NCI-H2196 treated with DMSO at 0.1 percent for 48 hours (cell line): ENCODE measurements around the gene SLC22A1.
"Not testable (repeated sequence)": the region's sequence is repeated elsewhere in the genome, so short reads cannot be mapped to it uniquely, and the experiment has no call there.

Source experiments
- DNase-seq: peaks from one replicate; lab custom pipeline; 2025; ENCODE audit not compliant: unreplicated experiment; lab: John Stamatoyannopoulos, UW

The SLC22A1 gene

GRCh38 chr6:160093061-160093460 is 28.6 kb upstream of the SLC22A1 start:
- DNase-seq, result no peak

- DNase-seq, result no peak
Measured at GRCh38 chr6:160093946-160094345, 27.7 kb upstream of the SLC22A1 start.

GRCh38 chr6:160095146-160095845 is 26.3 kb upstream of the SLC22A1 start:
- DNase-seq, result no peak

DNA sequence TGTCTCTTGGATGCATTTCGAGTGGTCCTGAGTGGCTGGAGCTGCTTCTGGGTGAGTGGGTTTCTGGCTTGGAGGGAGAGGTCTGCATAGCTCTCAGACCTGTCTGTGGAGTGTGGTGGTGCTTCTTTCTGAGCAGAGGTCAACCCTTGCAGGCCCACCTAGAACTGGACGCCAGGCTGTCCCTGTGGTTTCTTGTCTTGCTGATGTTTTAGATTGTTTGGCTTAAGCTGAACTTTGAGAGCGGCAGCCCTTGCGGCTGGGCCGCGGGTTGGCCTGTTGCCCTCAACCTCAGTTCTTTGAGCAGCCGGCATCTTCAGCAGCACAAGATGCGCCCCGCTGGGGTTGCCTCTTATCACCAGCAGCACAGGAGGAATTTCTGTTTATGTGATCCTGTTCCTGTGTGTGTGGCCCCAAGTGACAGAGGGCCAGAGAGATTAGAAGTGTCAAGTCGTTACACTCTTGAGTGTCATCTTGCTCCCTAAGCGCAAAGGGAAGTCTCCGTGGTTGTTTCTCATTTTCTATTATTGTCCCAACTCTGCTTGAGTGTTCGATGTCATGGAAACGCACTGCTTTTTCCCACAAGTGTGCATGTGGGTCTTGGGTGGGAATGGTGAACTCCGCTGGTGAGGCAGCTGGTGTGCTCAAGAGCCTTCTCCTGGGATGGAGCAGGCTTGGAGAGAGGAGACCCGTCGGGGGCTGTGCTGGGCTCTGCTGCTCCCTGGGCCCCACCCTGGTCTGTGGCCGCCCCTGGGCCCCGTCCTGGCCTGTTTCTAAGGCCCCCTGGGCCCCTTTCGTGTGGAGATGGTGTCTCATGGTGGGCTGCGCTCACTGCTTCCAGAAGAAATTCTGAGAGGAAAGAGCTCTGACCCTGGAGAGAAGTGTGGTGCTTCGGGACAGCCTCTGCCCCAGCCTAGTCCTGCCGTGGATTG is 20.1 kb upstream of the SLC22A1 start:
- no peak for DNase-seq

GRCh38 chr6:160102399-160102798 is 19.2 kb upstream of the SLC22A1 start:
- DNase-seq, result no peak

GRCh38 chr6:160102956-160103824 is 18.4 kb upstream of the SLC22A1 start:
- DNase-seq, result no peak

DNA sequence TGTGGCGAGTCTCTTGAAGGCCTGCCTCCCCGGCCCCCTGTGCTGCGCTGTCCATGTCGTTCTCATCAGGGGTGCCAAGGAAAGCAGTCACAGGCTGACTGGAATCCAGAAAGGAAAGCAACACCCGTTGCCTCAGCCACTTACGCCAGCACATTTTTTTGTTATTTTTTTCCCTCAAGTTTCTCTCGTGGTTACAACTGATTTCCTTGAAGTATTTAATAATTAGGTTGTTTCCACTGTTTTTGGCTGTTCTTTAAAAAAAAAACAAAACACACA is 17.9 kb upstream of the SLC22A1 start:
- no peak for DNase-seq

GRCh38 chr6:160104821-160105517 is 16.6 kb upstream of the SLC22A1 start:
- DNase-seq, result no peak

- DNase-seq, result no peak
Measured at GRCh38 chr6:160106010-160106409, 15.6 kb upstream of the SLC22A1 start.

DNA sequence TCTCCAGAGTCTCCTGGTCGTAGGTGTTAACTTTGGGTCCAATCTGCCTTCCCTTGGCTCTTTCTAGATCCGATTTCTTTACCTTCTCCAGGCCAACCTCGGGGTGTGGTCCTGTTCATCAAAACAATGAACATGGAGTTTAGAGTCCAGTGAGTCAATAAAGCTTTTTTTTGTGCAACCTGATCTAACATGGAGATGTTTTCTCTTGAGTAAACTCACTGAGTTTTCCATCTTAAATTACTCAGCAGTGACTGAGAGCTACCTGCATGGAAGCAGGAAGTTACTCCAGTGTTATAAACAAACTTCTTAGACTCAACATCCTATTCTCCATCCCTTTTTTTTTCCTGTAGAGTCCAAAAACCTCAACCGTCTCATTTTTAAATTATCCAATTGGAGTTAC is 14.9 kb upstream of the SLC22A1 start:
- no peak for DNase-seq

- DNase-seq, result no peak
Measured at GRCh38 chr6:160108077-160108476, 13.5 kb upstream of the SLC22A1 start.

DNA sequence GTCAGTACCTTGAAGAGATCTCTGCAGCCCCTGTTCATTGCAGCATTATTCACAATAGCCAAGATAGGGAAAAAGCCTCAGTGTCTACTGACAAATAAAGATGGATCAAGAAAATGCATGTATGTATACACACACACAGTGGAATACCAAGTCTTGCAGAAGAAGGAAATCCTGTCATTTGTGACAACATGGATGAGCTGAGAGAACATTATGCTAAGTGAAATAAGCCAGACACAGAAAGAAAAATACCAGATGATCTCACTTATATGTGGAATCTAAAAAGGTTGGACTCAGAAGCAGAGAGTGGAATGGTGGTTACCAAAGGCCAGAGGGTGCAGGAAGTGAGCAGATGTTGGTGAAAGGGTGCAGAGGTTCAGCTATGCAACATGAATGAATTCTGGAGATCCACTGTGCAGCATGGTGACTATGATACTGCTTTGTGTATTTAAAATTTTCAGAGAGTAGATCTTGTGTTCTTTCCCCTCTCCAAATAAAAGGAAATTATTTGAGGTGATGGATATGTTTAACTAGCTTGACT is 11.0 kb upstream of the SLC22A1 start:
- no peak for DNase-seq

GRCh38 chr6:160111806-160112205 is 9.8 kb upstream of the SLC22A1 start:
- DNase-seq, result no peak

- no peak for DNase-seq
Measured at GRCh38 chr6:160112628-160113299, 8.9 kb upstream of the SLC22A1 start.

GRCh38 chr6:160114536-160114935 is 7.1 kb upstream of the SLC22A1 start:
- DNase-seq, result not testable (repeated sequence)

- no peak for DNase-seq
Measured at GRCh38 chr6:160115421-160115820, 6.2 kb upstream of the SLC22A1 start.

DNA sequence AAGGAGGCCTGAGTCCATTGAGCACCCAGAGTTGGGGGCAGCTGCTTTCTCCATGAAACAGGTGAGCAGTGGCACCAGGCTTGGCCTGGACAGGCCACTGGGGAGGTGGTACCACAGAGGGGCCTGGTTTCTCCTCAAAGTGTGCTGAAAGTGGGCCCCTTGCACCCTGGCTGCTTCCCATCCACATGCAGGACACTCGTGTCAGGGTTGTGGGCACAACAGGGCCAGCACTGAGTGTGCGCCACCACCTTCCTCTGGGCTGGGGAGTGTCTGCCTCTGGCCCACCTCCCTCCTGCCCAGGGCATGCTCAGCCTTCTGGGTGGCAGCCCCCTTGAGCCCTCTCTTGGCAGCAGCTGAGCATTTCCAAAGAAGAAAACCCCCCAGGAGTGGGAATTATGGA is 5.2 kb upstream of the SLC22A1 start:
- no peak for DNase-seq

GRCh38 chr6:160117137-160117536 is 4.5 kb upstream of the SLC22A1 start:
- DNase-seq, result no peak

DNA sequence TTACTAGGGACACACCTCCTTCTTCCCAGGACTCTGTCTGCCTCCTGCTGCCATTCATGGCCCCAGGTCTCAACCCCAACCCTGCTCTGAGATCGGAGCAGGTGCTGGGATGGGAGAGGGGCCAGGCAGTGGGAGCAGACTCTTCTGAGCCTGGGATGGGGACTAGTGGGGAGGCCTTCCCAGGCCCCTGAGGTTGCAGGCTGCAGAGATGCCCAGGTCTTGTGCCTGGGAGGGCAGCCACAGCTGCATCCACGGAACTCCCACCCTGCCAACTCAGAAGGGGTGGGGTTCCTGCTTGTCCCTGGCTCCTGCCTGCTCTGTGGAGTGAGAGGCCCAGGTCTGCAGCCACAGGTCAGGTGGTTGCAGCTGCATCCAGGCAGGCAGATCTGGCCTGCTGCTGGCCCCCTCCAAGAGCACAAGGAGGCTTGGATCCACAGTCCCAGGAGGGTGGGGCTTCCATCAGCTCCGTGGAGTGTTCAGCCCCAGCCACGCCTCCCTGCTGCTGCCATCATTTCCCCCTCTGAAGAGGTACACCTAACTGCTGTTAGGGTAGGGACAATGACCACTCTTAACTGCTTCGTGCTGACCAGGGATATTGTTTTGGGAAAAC is 2.9 kb upstream of the SLC22A1 start:
- DNase-seq, result no peak

DNA sequence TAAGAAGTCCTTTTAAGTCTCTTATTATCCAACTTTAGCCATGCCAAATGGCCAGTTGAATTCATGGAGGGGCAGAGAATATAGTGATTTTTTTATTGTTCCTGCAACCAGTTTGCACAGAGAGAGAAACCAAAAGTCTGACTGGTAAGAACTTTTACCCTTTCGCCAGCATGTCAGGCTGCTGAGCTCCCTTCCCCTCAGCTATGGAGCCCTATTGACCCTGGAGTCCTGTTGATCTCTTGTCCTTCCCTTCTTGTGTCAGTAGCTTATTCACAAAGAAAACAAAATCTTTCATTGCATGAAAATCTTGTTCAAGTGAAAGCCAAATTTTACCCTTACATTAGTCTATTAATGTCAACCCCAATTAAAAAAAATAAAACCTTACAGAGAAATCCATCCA is 1.5 kb upstream of the SLC22A1 start:
- no peak for DNase-seq
